HG03378 (cell line): ENCODE data around the gene HOXD13.

Experiments
- ATAC-seq: cut with Tn5 transposase; IDR thresholded peaks from one replicate; pipeline ENCODE4 v1.9.1; 2021; ENCODE audit warnings: mild to moderate bottlenecking, moderate library complexity; ENCODE audit not compliant: unreplicated experiment

The HOXD13 gene

DNA sequence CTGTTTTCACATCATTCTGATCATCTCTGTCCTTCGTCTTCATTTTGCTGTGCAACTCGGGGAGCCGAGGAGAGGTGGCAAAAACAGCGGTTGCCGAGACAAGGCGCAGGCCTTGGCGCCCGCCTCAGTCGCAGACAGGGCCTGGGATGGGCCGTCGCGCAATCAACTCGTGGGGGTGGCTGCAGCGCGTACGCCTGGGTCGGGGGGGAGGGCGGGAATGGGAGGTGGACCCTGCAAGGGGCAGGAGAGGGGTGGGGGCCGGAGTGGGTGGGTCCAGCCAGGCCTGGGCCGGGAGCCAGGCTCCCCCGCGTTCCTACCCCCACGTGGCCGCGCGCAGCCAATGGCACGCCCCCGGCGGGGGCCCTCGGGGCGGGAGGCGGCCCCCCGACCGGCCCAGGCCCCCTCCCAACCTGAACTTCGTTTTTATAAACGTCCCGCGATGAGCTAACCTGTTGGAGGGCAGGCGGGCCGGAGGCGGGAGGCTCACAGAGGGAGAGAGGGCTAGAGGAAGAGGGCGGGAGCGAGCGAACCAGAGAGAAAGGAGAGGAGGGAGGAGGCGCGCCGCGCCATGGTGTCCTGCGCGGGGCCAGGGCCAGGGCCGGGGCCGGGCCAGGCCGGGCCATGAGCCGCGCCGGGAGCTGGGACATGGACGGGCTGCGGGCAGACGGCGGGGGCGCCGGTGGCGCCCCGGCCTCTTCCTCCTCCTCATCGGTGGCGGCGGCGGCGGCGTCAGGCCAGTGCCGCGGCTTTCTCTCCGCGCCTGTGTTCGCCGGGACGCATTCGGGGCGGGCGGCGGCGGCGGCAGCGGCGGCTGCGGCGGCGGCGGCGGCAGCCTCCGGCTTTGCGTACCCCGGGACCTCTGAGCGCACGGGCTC is at the start of gene HOXD13:
HOXD13 (plus strand) TSS at position 452 of the 875 bp plus-strand sequence; CDS start at position 622, 170 bp downstream.
- no peak for ATAC-seq

DNA sequence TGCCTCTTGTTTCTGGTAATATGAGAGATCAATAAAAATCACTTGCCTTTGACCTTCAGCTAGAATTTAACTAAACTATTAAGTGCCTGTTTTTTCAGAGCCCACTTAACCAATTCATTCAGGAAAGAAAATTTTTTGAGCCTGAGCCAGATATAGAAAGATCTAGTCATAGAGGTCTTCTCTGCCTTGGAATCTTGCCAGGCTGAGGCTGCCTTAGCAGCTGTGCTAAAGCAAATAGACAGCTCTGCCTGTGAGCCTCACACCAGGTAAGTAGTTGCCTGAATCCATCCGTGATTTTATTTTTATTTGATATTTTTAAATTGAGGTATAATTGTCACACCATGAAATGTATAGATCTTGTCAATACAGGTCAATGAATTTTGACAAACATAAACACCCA is 36.1 kb upstream of the HOXD13 start:
- ATAC-seq = no peak

GRCh38 chr2:176063958-176064357 is 28.6 kb upstream of the HOXD13 start:
- no peak for ATAC-seq

GRCh38 chr2:176066645-176067588 is 25.6 kb upstream of the HOXD13 start:
- ATAC-seq = no peak

GRCh38 chr2:176067589-176068418 is 24.7 kb upstream of the HOXD13 start:
- ATAC-seq = no peak

DNA sequence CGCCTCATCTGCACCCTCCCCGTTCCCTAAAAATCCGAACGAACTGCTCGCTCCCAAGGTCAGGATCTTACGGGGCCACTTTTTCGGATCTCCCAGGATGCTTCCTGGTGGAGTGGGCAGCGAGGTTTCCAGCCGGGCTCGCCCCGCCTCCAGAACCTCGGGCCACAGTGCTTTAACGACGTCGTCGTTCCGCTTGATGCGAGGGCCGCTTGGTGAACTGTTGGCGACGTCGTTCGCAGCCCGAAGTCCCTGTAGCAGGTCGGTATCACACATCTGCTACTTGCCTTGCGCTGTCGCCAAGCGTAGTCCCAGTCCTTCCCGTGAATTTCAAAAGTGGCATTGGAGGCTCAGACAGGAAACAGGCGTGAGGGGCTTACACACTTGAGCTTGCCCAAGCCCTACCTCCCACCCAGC is 24.1 kb upstream of the HOXD13 start:
- ATAC-seq = no peak

- no peak for ATAC-seq
These were observed 20.9 kb upstream of the HOXD13 start for GRCh38 chr2:176071330-176072291.

GRCh38 chr2:176072292-176072669 is 20.2 kb upstream of the HOXD13 start:
- ATAC-seq = no peak

DNA sequence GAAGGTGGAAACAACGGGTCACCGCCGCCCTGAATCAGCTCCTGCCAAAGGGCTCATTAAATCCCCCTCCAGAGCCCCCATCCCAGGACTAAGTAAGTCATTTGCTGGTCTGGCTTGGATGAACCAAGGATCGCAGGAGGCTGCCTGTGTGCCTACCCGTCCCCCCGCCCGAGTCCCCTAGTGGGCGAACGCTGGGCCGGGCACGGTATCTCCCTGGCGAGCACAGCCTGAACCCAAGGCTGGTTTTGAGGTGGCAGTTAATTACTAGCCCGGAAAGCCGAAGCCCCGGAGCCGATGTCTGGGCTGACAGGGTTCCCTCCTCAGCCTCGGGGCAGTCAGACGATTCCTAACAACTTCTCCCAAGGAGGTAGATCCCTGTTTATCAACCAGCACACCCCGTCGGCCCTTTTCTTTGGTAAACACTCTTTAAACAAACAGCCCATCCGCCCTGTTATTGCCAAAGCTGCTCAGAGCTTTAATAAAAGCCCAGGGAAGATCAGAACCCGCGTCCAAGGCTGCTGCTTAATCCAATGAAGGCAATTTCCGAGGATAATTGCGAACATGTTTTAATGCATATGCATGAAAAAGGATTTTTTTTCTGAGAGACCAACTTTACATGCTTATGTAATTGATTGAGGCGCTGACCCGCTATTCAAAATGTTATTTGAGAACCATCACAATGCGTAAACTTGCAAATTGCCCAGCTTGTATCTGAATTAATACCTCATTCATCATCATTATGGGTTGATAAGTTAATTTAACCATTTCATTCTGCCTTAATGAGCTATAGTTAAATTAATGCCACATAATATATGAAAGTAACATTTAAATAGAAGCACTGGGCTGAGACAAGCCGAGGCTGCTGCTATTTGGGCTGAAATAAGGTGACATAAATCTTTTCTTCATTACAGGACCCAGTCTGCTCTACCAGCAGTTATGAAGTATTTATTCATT is 19.3 kb upstream of the HOXD13 start:
- no peak for ATAC-seq

DNA sequence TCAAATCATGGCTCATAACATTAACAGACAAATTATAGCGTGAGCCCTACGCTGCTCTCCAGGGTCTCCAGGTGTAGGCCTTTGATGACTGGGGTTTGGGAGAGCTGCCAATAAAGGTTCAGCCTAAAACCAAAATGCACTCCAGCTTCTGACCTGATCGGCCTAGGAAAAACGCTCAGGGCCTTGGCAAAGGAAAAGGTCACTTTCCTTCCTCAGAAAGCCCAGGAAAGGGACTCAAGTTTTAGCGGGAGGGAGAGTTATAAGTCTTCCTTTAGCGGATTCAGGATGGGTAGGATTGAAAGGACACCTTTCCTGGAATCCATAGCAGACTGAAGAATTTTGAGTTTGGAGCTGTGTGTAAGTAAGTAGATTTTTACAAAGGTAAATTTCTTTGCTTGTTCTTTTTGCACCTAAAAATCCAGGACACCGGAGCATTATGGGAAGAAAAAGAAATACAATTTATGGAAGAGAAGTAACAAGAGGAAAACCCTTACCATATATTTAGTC is 17.5 kb upstream of the HOXD13 start:
- no peak for ATAC-seq

DNA sequence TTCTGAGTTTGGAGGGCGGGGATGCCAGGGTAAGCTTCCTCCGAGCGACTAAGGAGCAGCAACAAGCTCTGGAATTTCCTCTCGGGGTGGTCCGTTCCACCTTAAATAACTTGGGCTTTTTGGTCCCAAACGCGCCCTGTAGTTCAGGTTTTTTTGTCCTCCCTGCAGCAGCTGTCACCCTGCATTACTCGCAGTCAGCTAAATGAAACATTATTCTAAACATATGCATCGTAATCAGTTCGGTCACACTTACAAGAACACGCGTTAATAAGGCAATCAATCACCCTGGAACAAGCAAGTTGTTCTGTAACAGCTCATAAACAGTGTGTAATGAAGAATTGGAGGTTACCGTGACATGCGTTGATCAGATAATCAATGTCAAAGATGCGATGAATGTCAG is 17.0 kb upstream of the HOXD13 start:
- no peak for ATAC-seq

DNA sequence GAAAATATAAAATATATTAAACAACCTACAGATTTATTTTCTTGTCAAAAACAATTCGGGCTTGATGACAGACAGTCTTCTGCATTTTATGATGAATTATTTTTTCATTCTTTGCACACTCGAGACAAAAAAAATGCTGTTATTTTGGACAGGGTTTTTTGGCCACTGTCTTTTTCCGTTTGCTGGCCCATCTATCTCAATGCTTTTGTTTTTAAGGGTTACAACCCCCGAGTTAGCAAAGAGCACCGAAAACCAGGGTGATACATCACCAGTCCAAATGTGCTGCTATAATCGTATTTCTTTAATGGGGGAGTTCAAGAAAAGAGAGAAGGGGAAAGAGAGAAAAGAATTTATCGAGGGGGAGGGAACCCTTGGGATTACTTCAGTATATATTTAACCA is 16.5 kb upstream of the HOXD13 start:
- ATAC-seq = no peak

GRCh38 chr2:176076796-176077195 is 15.7 kb upstream of the HOXD13 start:
- ATAC-seq = no peak

DNA sequence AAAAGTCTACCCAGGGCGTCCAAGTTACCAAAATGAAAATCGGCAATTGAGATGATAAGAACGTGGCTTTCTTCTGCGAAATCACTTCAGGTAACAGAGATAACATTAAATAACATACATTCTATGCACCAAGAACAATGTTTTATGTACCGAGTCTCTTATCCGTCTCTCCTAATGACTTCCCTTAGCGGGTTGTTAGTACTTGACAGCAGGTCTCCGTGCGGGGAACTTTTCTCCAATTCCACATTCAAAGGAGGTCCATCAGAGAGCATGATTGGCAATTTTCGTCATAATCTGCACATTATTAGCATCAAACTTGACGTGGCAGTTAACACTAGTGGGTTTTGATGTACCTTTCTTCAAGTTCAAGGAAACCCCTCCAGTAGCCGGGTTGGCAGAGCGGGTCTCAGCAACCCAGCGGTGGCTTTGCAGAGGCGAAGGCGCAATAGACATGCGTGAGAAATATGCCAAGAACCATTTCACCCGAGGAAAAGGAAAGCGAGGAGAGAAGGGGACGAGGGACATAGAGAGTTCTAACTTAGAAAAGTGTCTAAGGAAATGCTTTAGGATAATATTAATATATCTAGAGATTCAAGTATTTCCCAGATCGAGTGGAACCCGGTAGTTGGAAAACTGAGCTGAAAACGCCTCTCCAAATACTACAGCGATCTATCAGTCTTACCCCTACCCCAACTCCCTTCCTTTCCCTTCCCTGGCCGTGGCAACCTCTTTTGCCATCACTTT is 13.8 kb upstream of the HOXD13 start:
- no peak for ATAC-seq

DNA sequence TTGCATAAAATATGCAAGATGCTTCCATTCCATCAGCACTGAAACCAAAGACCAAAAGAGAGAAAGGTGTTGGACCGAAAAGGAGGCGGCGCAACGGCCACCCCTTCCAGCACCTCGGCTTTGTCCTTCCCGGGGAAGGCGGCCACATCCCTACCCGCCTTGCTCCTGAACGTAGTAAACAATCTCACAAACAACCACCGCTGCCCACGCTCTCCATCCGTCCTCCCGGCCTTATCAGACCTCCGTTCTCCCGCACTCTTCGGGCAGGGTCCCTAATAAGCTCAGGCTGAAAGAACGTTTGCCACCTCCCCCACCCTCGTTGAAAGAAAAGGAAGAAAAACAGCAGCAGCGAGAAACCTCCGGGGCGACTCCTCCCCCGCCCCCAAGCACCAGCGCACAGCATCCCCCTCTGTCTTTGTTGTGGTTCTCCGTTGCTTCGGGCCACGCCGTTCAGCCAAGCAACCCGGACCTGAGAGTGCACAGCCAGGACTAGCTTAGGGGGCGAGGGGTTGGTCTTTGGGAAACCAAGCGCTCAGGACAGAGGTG is 13.2 kb upstream of the HOXD13 start:
- ATAC-seq = no peak

DNA sequence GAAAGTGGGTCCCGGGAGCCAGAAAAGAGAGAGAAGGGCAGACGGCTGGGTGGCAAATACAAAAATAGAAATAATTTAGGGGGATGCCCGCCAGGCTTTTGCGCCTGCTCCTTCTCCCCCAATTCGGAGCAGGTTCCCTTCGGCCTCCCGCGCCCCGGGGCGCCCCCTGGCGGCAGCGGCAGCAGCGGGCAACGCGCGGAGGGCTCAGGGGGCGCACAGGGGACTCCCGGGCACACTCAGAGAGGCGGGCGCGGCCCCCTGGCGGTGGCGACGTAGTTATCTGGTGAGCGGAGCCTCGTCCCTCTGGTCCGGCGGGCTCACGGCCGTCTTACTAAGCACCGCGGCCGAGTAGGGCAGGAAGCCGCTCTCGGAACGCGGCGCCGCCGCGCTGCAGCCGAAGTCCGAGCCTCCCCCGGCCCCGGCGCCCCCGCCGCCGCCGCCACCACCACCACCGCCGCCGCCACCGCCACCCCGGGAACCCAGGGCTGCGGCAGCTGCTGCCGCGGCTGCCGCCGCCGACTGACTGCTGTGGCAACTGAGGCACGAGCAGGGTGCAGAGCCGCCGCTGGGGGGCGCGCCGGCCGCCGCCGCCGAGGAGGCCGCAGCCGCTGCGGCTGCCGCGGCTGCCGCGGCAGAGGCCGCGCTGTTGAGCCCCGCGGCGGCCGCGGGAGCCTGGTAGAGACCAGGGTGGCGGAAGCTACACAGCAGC is 12.5 kb upstream of the HOXD13 start:
- ATAC-seq = no peak
